ENCODE data around the gene EPHA3.
"Not testable (repeated sequence)": the region's sequence is repeated elsewhere in the genome, so short reads cannot be mapped to it uniquely, and the experiment has no call there.

EPHA3 gene

DNA sequence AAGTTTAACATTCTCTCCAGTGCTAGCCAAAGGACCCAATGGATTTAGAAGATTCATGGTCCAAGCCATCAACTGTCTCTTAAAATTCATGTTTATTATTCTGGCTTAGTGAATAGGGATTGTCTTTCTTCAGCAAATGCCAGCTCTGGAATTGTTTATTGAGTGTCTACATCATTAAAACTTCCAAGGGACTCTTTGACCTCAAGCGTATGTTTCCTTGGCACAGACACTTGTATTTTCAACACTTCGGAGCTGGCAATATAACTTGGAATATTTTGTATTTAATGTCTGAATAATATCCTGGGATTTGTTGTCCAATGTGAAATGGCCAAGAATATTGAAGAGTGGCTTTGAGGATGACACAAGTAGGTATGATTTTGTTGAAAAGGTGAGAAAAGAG lies 204.2 kb downstream of the EPHA3 start:
- no peak for TF ChIP-seq ZNF274 (IDR thresholded peaks at IDR 0.05; ENCODE audit: low read depth, low read length)
- H3K4me3 ChIP-seq (ENCODE audit: low read length) = no peak overlapping the region

GRCh38 chr3:89312141-89312540 lies 204.7 kb downstream of the EPHA3 start:
- no peak overlapping the region for H3K4me3 ChIP-seq (ENCODE audit: low read length)
- TF ChIP-seq ZNF274 (IDR thresholded peaks at IDR 0.05; ENCODE audit: low read depth, low read length) = no peak

GRCh38 chr3:89314454-89315098 lies 207.2 kb downstream of the EPHA3 start:
- TF ChIP-seq ZNF274 (IDR thresholded peaks at IDR 0.05; ENCODE audit: low read depth, low read length) = no peak
- H3K4me3 ChIP-seq (ENCODE audit: low read length) = no peak overlapping the region

DNA sequence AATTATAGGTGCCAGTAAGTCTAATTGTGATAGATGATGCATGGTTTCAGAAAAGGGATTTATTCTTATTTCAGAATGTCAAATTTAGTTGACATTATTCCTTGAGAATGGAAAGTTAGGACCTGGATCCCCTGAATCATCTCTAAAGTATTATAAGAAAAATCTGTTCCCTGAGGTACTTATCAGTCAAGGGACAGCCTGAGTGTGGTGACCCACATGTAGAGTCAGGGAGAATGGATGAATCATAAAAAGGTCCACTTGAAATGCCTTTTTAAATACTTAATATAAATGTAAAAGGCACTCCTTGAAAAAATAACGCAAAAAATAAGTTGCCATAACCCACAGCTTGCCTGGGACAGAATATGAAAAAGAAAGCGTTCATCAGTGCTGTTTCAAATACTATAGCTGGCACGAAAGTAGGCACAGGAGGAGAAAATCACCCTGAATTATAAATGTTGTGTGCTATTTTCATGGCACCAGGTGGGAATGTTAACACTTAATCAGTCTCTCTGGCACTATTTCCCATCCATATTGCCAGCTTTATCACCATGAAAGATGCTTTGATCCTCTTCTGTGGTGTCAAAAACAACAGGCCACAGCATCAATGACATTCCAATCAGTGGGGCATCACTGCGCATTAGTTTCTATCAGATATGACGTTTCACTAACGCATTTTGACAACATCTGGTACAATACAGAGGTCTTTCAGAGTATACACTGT lies 208.5 kb downstream of the EPHA3 start:
- TF ChIP-seq ZNF274 (IDR thresholded peaks at IDR 0.05; ENCODE audit: low read depth, low read length) = no peak

DNA sequence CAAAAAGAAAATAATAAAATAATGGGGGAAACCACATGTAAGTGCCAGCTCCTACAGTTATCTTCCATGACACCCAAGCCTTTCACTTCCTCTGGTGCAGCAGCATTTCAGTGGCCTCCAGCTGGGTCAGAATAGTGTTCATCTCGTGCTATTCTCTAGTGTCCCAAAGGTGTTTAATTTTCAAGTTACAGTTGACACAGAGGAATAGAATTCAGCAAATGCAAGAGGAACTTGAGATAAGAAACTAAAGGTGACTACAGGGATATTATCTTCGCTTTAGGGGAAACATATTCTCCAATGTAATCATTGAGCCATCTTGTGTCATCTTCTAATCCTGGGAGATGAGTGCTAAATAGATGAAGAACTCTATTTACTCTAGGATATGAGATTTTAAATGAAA lies 212.8 kb downstream of the EPHA3 start:
- TF ChIP-seq ZNF274 (IDR thresholded peaks at IDR 0.05; ENCODE audit: low read depth, low read length) = no peak
- H3K4me3 ChIP-seq (ENCODE audit: low read length) = no peak overlapping the region

More for the DNA sequence above, 208.5 kb downstream of the EPHA3 start:
- H3K4me3 ChIP-seq (ENCODE audit: low read length) = no peak overlapping the region

DNA sequence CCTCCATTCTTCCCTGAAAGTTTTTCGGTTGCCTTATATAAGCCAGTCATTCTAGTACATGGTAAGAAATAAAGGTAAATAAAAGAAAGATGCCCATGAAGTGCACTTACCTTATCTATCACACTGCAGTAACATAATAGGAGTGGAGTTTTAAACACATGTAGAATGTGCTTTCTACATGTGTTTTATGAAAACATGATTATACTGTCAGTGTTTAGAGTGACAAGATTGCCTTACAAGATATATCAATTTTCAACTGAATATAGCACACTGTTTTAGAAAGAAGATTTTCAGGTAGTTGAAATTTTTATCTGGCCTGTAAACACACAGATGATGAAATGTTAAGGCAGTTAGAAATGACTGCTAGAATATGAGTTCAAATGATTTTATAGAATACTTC lies 219.6 kb downstream of the EPHA3 start:
- no peak overlapping the region for H3K4me3 ChIP-seq (ENCODE audit: low read length)
- no peak for TF ChIP-seq ZNF274 (IDR thresholded peaks at IDR 0.05; ENCODE audit: low read depth, low read length)

DNA sequence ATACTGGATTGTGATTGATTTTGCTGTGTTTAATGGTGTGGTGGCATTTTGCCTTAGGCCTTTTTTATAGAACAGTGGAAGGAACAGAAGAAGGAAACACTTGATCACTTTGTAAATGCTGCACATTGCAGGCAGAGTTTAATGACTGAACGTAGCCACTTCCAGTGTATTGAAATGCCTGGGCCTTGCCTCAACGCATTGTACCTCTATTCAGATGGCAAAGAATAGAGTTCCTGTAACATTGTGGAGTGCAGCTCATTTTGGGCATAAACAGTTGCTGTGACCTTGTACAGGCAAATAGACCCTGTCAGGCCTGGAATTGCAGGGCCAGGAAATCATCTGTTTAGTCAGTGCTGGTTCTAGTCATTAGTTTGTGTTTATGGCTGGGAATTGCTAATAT lies 225.0 kb downstream of the EPHA3 start:
- no peak overlapping the region for H3K4me3 ChIP-seq (ENCODE audit: low read length)
- TF ChIP-seq ZNF274 (IDR thresholded peaks at IDR 0.05; ENCODE audit: low read depth, low read length) = no peak

GRCh38 chr3:89332793-89333192 lies 225.4 kb downstream of the EPHA3 start:
- TF ChIP-seq ZNF274 (IDR thresholded peaks at IDR 0.05; ENCODE audit: low read depth, low read length) = no peak
- H3K4me3 ChIP-seq (ENCODE audit: low read length) = no peak overlapping the region

DNA sequence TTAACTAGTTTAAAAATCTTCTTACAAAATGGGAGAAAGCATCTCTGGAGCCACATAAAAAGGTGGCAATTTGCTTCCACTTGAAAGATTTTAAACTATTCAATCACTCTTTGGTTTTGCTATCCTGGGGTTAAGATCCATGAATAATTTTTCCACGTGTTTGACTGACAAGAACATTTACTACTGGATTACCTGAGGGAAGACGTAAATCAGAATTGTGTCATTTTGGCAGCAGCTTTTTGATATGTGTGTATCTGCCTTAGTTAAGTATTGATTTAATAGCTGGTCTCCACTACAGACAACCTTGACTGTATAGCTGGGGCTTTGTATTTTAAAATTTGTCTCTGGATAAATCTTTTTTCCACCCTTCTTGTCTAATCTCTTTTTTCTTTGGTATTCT lies 228.3 kb downstream of the EPHA3 start:
- TF ChIP-seq ZNF274 (IDR thresholded peaks at IDR 0.05; ENCODE audit: low read depth, low read length) = no peak
- H3K4me3 ChIP-seq (ENCODE audit: low read length) = no peak overlapping the region

DNA sequence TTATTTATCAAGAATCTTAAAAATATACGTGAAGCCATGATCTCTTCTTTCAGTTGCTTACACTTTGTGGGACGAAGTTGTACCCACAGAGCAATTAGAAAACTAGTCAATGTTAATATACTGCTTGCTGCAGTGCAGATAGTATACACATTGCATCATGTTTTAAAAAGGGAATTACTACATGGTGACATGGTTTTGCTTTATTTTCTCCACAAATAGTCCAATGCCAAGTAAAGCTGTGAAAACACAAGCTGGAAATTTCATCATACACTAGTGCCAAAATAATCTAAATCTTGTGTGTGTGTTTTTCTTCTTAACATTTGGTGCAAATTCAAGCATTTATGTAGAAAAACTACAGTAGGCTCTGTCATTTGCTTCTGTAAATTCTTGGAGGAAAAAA lies 233.0 kb downstream of the EPHA3 start:
- no peak for TF ChIP-seq ZNF274 (IDR thresholded peaks at IDR 0.05; ENCODE audit: low read depth, low read length)
- no peak overlapping the region for H3K4me3 ChIP-seq (ENCODE audit: low read length)

- H3K4me3 ChIP-seq (ENCODE audit: low read length) = no peak overlapping the region
- TF ChIP-seq ZNF274 (IDR thresholded peaks at IDR 0.05; ENCODE audit: low read depth, low read length) = no peak
These were observed 236.7 kb downstream of the EPHA3 start for GRCh38 chr3:89344076-89344475.

DNA sequence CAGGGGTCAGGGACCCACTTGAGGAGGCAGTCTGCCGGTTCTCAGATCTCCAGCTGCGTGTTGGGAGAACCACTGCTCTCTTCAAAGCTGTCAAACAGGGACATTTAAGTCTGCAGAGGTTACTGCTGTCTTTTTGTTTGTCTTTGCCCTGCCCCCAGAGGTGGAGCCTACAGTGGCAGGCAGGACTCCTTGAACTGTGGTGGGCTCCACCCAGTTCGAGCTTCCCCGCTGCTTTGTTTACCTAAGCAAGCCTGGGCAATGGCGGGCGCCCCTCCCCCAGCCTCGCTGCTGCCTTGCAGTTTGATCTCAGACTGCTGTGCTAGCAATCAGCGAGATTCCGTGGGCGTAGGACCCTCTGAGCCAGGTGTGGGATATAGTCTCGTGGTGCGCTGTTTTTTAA lies 243.5 kb downstream of the EPHA3 start:
- H3K4me3 ChIP-seq (ENCODE audit: low read length) = not testable (repeated sequence)

GRCh38 chr3:89353465-89353864 lies 246.0 kb downstream of the EPHA3 start:
- no peak for TF ChIP-seq ZNF274 (IDR thresholded peaks at IDR 0.05; ENCODE audit: low read depth, low read length)
- no peak overlapping the region for H3K4me3 ChIP-seq (ENCODE audit: low read length)

DNA sequence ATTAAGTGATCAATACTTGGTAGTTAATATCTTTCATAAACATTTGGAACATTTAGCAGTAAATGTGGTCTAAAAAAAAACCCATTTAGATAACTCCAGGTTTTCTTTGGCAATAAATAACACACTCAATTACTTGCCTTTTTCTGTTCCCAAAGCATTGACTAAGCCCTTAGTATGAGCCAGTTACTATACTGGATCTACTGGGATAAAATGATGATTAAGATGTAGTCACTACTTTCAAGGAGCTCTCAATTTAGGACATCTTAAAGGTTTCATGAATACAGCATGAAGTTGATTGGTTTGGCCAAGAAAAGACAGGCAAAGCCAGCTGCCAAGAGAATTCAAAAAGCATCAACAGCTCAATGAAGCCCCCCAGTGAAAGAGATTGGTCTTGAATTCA lies 250.9 kb downstream of the EPHA3 start:
- no peak for TF ChIP-seq ZNF274 (IDR thresholded peaks at IDR 0.05; ENCODE audit: low read depth, low read length)
- no peak overlapping the region for H3K4me3 ChIP-seq (ENCODE audit: low read length)

DNA sequence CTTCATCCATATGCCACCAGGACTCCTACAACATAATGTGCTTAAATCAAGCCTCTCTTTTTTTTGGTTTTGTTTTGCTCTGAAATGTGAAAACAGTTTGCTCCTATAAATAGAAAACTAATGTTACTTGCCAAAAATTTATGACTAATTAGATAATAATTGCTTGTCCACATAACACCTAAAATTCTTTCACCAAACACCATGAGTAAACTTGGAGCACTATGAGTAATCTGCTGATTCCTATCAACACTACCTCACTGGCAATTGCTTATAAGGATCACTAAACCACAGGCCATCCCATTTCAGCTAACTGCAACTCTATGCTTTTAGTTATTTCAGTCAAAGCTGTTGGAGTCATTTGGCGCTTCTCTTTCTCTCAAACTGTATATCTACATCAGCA lies 252.7 kb downstream of the EPHA3 start:
- no peak overlapping the region for H3K4me3 ChIP-seq (ENCODE audit: low read length)
- no peak for TF ChIP-seq ZNF274 (IDR thresholded peaks at IDR 0.05; ENCODE audit: low read depth, low read length)

DNA sequence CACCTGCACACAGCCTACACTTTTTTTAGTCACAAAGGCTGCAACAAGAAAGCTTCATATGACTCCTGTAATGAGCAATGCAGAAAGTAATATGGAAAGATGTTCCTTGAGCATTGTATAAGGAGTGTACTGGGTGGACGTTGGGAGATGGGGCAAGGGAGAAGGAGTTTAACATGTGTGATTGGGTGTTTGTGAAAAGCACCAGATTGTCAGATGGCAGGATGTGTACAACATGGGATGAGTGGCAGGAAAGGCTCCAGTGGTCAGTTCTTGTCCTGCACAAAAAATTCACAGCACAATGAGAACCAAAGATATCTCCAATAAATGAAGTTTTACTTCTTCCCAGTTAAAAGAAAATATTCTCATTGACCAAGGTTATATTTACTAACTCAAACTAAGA lies 255.1 kb downstream of the EPHA3 start:
- no peak for TF ChIP-seq ZNF274 (IDR thresholded peaks at IDR 0.05; ENCODE audit: low read depth, low read length)
- no peak overlapping the region for H3K4me3 ChIP-seq (ENCODE audit: low read length)
